BLaER1 treated with 17β-estradiol and CSF1 and Interleukin-3, amounts not matched to agents 10 nM and 100 nM (cell line): Measurements from ENCODE around the gene ICE2.

ENCODE experiments used
- H3K27ac ChIP-seq, 11 experiments: shearing (Covaris generic); formaldehyde crosslinking; 2 replicates each; pipeline ENCODE4 v1.8.1; 2022
- H3K27me3 ChIP-seq, 11 experiments: shearing (Covaris generic); formaldehyde crosslinking; 2 replicates each; pipeline ENCODE4 v1.8.1; 2022
- H3K36me3 ChIP-seq, 11 experiments: shearing (Covaris generic); formaldehyde crosslinking; 2 replicates each; pipeline ENCODE4 v1.8.1; 2022
- H3K4me1 ChIP-seq, 10 experiments: shearing (Covaris generic); formaldehyde crosslinking; 2 replicates each; pipeline ENCODE4 v1.8.1; 2022
- H3K4me2 ChIP-seq, 11 experiments: shearing (Covaris generic); formaldehyde crosslinking; 2 replicates each; pipeline ENCODE4 v1.8.1; 2022
- H3K4me3 ChIP-seq, 10 experiments: shearing (Covaris generic); formaldehyde crosslinking; 2 replicates each; pipeline ENCODE4 v1.8.1; 2022
- H3K9ac ChIP-seq, 11 experiments: shearing (Covaris generic); formaldehyde crosslinking; 2 replicates each; pipeline ENCODE4 v1.8.1; 2022
- H3K9me3 ChIP-seq, 11 experiments: shearing (Covaris generic); formaldehyde crosslinking; replicated peaks in 1 of 11; 2 replicates each; pipeline ENCODE4 v1.8.1; 2022
- H4K20me1 ChIP-seq, 11 experiments: shearing (Covaris generic); formaldehyde crosslinking; 2 replicates each; pipeline ENCODE4 v1.8.1; 2022
- Cebpa-rat ChIP-seq, 11 experiments: shearing (Covaris generic); IDR thresholded peaks; 2 replicates each; pipeline ENCODE4 v1.8.1; 2022

The ICE2 gene

DNA sequence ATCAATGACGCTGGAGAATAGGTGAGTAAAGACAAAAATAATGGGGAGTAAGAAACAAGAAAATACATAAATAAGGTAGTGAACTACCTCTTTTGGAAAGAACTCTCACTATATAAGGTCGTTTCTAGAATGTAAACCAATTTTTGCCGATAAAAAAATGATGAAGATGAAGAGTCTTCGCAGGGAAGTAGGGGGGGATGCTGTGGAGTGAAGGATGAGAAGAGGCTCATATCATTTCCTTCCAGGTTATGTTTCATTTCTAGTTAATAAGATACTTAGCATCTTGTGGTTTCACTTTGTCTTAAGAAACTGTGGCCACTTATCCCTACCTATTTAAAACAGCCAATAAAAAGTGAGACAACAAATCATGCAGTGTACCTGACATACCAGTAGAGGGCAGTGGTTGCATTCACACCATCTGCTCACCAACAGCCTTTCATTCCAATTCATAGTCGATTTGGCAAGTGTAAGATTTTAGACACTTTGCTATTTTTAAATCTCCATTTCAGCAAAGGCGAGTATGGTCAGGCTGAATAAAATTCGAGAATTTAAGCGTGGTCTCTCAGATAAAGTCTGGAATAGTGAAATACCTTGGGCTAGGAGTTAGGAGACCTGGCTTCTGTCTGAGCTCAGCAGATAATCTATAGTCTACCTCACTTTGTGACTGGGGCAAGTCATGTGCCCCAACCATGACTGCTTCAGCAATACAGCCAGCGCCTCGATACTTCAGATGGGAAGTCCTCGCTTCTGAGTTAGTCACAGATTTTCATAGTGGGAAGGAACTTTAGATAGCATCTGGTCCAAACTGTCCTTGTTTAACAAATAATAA, 28.9 kb upstream of the ICE2 start:
- H3K4me1 ChIP-seq, result peaks cover 0 to 10% (median 2%) of the 10 kb centered on the region in 10 experiments; a peak in 8 of 20 replicates
- TF ChIP-seq Cebpa-rat (IDR thresholded peaks at IDR 0.05), result no peak
- H3K4me2 ChIP-seq, result no peak overlapping the region; a peak in 2 of 22 replicates
- H3K9me3 ChIP-seq, result no peaks in the 10 kb centered on the region
- H3K27ac ChIP-seq, result no peak overlapping the region
- H3K4me3 ChIP-seq, result no peak overlapping the region
- no peak overlapping the region for H3K9ac ChIP-seq
- H3K36me3 ChIP-seq, result peaks cover 0 to 31% (median 5%) of the 10 kb centered on the region in 11 experiments; a peak in 11 of 22 replicates
- no peaks in the 10 kb centered on the region for H4K20me1 ChIP-seq
- no peaks in the 10 kb centered on the region for H3K27me3 ChIP-seq

DNA sequence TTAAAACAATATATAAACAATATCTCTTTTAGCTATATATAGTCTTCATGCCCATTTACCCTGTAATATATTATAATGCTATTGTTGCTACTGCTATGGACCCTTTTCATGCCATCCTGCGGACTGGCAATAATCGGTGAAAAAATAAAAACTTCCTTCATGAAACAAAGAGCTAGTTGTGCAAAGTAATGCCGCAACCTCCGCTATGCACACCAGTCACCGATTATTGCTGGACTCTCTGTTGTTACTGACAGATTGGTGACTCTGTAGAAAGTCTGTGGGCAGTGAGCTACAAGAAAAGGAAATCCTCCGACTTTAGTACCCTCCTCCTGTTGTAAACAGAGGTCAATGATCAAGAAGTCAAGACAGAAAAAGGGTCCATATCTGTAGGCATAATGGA, 17.9 kb upstream of the ICE2 start:
- H3K27ac ChIP-seq, result no peak overlapping the region
- no peaks in the 10 kb centered on the region for H3K4me1 ChIP-seq
- no peak overlapping the region for H3K4me3 ChIP-seq
- TF ChIP-seq Cebpa-rat (IDR thresholded peaks at IDR 0.05), result no peak
- no peaks in the 10 kb centered on the region for H4K20me1 ChIP-seq
- no peaks in the 10 kb centered on the region for H3K9me3 ChIP-seq
- no peak overlapping the region for H3K9ac ChIP-seq
- H3K36me3 ChIP-seq, result peaks cover 0 to 58% (median 0%) of the 10 kb centered on the region in 11 experiments; a peak in 9 of 22 replicates
- no peak overlapping the region for H3K4me2 ChIP-seq
- H3K27me3 ChIP-seq, result no peaks in the 10 kb centered on the region

DNA sequence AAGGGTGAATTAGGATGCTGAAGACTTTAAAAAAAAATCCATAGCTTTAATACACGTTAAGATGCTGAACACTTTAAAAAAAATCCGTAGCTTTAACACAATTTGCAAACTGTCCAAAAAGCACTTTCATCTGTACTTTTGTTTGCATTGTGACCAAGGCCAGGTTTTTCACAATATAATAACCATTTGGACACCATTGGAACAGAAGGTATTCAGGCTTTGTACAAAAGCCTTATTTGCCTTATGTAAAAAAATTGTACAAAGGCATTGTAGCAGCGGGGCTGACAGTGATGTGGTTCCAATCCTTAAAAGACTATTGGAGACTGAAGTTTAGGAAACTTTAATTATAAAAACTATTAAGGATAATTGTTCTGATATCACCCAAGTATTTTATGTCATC, 15.2 kb upstream of the ICE2 start:
- no peak for TF ChIP-seq Cebpa-rat (IDR thresholded peaks at IDR 0.05)
- H3K4me3 ChIP-seq, result no peak overlapping the region
- no peak overlapping the region for H3K27ac ChIP-seq

GRCh38 chr15:60493166-60493565, 14.2 kb upstream of the ICE2 start:
- TF ChIP-seq Cebpa-rat (IDR thresholded peaks at IDR 0.05), result no peak
- H3K9me3 ChIP-seq, result no peaks in the 10 kb centered on the region
- no peak overlapping the region for H3K4me3 ChIP-seq
- no peak overlapping the region for H3K4me2 ChIP-seq
- no peaks in the 10 kb centered on the region for H4K20me1 ChIP-seq
- H3K4me1 ChIP-seq, result no peaks in the 10 kb centered on the region
- H3K36me3 ChIP-seq, result peaks cover 0 to 26% (median 0%) of the 10 kb centered on the region in 11 experiments; a peak in 7 of 22 replicates
- no peak overlapping the region for H3K9ac ChIP-seq
- no peaks in the 10 kb centered on the region for H3K27me3 ChIP-seq
- no peak overlapping the region for H3K27ac ChIP-seq

More for the DNA sequence above, 15.2 kb upstream of the ICE2 start:
- Histone ChIP-seq H4K20me1 (no peaks in the 10 kb centered on the region), H3K27me3 (no peaks in the 10 kb centered on the region), H3K4me1 (no peaks in the 10 kb centered on the region), H3K36me3 (peaks cover 0 to 34% (median 0%) of the 10 kb centered on the region in 11 experiments; a peak in 8 of 22 replicates), H3K4me2 (no peak overlapping the region), H3K9me3 (no peaks in the 10 kb centered on the region), H3K9ac (no peak overlapping the region)

DNA sequence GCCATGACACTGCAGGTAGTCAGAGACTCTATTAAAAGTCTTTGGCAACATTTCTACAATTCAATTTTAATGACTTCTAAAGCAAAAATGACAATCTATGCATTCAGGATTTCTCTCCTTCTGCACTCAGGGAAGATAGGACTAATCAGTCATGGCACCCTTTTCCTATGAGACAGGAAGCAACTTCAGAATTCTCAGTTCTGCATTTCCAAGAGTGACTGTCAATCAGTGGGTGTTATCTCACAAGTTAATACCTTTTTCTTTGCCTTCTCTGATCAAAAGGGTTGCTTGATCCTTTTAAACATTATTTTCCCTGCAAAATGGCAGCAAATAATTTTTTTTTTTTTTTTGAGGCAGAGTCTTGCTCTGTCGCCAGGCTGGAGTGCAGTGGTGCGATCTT, 7.8 kb upstream of the ICE2 start:
- H3K9ac ChIP-seq, result no peak overlapping the region
- H3K9me3 ChIP-seq, result no peaks in the 10 kb centered on the region
- no peaks in the 10 kb centered on the region for H3K27me3 ChIP-seq
- no peak overlapping the region for H3K27ac ChIP-seq
- H3K36me3 ChIP-seq, result no peaks in the 10 kb centered on the region
- no peak for TF ChIP-seq Cebpa-rat (IDR thresholded peaks at IDR 0.05)
- no peak overlapping the region for H3K4me3 ChIP-seq
- no peaks in the 10 kb centered on the region for H4K20me1 ChIP-seq
- H3K4me2 ChIP-seq, result peak overlapping the region in 6 of 11 experiments; percentile 0 to 41 (median 22); a peak in 4 of 22 replicates
- peaks cover 0 to 8% (median 6%) of the 10 kb centered on the region in 10 experiments; a peak in 12 of 20 replicates for H3K4me1 ChIP-seq

DNA sequence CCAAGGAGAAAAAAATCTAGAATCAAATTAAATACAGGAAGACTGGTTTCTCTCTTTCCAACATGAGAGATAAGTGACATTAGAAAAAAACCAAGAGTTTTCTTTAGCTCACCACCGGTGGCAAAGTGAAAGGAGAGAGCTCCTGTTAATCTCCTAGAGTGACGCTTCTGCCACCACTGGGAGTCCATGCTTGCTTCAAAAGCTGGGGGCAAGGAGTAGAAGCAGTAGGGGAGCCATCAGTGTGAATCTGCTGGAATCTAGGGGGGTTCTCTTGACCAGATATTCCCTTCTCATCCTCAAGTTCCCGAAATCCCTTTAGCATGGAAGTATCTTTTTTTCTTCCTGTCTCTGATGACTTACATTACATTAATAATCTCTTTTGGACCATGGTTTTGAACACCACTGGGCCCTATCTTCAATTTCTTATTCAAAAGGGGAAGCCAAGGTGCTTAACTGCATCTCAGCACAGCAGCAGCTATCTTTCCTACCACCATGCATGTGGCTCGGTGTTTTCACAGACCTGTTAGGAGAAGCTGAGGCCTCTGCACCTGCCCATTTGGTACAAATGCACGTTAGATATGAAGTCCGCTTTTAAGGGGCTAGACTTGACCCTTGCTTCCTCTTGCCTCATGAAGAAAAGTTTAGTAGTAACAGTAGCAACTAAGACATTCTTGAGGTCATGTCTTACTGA, 6.6 kb upstream of the ICE2 start:
- Histone ChIP-seq H3K36me3 (no peaks in the 10 kb centered on the region), H3K9ac (no peak overlapping the region), H3K27ac (no peak overlapping the region), H3K9me3 (no peaks in the 10 kb centered on the region), H4K20me1 (no peaks in the 10 kb centered on the region), H3K27me3 (no peaks in the 10 kb centered on the region), H3K4me3 (no peak overlapping the region), H3K4me2 (no peak overlapping the region), H3K4me1 (peaks cover 3 to 11% (median 9%) of the 10 kb centered on the region in 10 experiments)
- no peak for TF ChIP-seq Cebpa-rat (IDR thresholded peaks at IDR 0.05)

- Histone ChIP-seq H3K27ac (no peak overlapping the region), H3K9ac (no peak overlapping the region), H3K27me3 (no peaks in the 10 kb centered on the region), H3K4me1 (peaks cover 17 to 26% (median 23%) of the 10 kb centered on the region in 10 experiments), H3K4me3 (no peak overlapping the region), H3K9me3 (no peaks in the 10 kb centered on the region), H3K36me3 (no peaks in the 10 kb centered on the region), H4K20me1 (no peaks in the 10 kb centered on the region), H3K4me2 (no peak overlapping the region)
- TF ChIP-seq Cebpa-rat (IDR thresholded peaks at IDR 0.05), result no peak
Observed at GRCh38 chr15:60483042-60483441, 4.1 kb upstream of the ICE2 start.

DNA sequence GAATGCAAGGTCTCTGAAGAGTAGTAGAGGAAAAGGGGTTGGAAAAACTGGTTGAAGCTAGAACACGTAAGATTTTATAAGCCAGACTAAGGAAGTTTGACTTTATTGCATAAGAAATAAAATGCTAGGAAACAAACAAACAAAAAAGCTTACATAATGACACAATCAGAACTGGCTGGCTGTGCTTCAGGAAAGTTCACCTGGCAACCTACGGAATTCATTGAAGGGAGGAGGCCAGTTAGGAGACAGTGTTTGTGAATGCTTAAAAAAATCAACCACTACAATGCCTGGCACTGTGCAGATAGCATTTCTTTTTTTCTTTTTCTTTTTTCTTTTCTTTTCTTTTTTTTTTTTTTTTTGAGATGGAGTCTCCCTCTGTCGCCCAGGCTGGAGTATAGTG, 1.9 kb upstream of the ICE2 start:
- Histone ChIP-seq H3K9me3 (no peaks in the 10 kb centered on the region), H3K27ac (no peak overlapping the region), H3K4me2 (peak overlapping the region in 8 of 11 experiments; percentile 75 to 92 (median 89); a peak in 13 of 22 replicates), H3K4me3 (no peak overlapping the region), H3K4me1 (peaks cover 31 to 40% (median 38%) of the 10 kb centered on the region in 10 experiments), H4K20me1 (no peaks in the 10 kb centered on the region), H3K36me3 (peaks cover 0 to 14% (median 0%) of the 10 kb centered on the region in 11 experiments; a peak in 8 of 22 replicates), H3K27me3 (no peaks in the 10 kb centered on the region), H3K9ac (no peak overlapping the region)
- TF ChIP-seq Cebpa-rat (IDR thresholded peaks at IDR 0.05), result no peak

- Histone ChIP-seq H4K20me1 (no peaks in the 10 kb centered on the region), H3K27ac (peak overlapping the region in 3 of 11 experiments; percentile 96 to 99 (median 98); a peak in 1 of 22 replicates), H3K9ac (peak overlapping the region in 4 of 11 experiments; percentile 91 to 99 (median 98); a peak in 5 of 22 replicates), H3K36me3 (peaks cover 0 to 17% (median under 1%) of the 10 kb centered on the region in 11 experiments; a peak in 9 of 22 replicates), H3K27me3 (no peaks in the 10 kb centered on the region), H3K4me1 (peaks cover 31 to 41% (median 38%) of the 10 kb centered on the region in 10 experiments), H3K9me3 (no peaks in the 10 kb centered on the region), H3K4me2 (peak overlapping the region; percentile 75 to 92 (median 89)), H3K4me3 (peak overlapping the region in 4 of 10 experiments; percentile 76 to 91 (median 84); a peak in 8 of 20 replicates)
- no peak for TF ChIP-seq Cebpa-rat (IDR thresholded peaks at IDR 0.05)
Observed at GRCh38 chr15:60480149-60480548, 1.2 kb upstream of the ICE2 start.
